Colon (tissue), 2 donors: ENCODE data around the gene IYD.
"Not testable (repeated sequence)": the region's sequence is repeated elsewhere in the genome, so short reads cannot be mapped to it uniquely, and the experiment has no call there.

Experiments
- FAIRE-seq: peaks from 2 replicates; lab custom pipeline; 2012; peaks lifted over from hg19 to GRCh38; lab: Jason Lieb, UNC
- donor health status: control.
- donor health status: control.

The IYD gene

DNA sequence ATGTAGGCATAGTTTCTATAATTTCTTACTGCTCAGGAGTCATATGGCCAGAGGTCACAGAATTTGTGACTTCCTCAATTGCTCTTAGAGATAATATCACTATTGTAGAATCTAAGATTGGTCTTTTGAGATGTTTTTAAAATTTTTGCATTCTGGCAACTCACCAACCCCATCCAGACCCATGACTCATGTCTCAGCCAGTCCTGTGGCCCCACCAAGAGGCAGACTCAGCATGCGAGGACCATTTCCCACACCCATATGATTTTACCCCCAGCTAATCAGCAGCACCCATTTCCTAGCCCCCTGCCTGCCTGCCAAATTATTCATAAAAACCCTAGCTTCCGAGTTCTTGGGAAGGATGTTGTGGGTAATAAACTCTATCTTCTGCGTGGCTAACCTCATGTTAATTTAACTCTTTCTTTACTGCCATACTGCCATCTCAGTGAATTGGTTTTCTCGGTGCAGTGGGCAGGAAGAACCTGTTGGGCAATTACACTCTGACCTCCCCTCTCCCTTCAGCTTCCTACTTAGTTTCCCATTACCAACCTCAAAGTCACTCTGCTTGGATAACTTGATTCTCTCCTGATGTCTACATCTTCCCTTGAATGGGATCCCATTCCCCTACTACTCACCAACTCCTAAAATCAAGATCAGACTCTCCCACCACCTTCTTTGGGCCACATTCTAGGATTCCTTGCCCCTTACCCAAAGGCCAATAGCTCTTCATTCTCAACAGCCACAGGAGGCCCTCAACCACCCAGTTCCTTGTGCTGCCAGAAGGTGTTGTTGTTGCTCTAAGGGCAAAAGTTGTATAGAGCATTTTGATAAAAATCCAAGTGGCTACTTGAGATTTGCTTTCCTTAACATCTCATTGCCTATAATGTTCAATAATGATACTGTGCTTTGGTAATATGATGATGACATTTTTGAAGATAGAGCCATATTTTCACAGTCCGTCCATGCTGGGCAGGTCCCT, 16.2 kb upstream of the IYD start:
- FAIRE-seq, result no peak

DNA sequence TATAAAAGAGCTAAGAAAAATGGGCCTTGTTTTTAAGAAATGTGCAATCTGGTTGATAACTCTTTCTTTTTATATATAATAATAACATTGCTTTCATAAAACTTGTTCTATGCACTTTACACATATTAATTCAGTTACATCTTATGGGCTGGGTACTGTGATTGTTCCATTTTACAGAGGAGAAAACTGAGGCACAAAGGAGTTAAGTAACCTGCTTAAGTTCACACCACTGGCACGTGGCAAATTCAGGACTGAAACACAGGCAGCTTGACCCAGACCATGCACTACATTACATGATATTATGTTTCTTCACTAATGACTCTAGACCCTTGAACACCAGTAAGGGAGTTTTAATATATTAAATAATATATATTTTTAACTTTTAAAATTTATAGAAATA, 15.4 kb upstream of the IYD start:
- no peak for FAIRE-seq

DNA sequence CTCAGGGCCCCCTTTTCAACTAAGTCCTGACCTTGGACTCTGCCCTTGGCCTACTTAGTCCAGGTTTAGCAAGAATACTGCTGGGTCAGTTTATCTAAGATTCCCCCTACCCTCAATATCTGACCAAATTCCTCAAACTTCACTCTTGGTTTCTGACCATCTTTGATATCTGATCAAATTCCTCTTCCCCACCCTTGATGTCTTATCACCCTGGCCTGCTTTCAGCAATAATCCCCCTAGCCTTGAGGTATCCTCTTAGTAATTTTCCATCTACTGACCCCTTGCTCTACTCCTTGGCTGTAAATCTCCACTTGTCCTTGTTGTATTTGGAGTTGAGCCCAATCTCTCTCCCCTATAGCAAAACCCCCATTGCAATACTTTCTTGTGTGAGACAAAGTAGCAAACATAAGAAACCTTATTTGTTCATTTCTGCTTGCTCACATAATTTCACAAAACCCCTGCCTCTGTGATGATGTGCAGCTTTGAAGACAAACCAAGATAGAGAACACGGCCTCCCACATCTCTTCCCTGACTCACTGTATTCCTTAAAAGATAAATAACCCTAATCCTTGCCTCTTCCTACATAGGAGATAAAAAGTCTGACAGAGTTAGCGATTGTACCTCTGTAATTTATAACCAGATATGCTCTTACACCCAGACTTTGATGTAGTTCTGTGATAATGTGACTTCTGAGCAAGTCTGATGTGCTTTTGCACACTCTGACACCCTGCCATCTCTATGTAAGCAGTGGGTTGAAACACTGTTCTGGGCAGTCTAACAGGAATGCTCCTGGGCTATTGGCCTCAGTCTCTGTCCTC, 13.8 kb upstream of the IYD start:
- no peak for FAIRE-seq

DNA sequence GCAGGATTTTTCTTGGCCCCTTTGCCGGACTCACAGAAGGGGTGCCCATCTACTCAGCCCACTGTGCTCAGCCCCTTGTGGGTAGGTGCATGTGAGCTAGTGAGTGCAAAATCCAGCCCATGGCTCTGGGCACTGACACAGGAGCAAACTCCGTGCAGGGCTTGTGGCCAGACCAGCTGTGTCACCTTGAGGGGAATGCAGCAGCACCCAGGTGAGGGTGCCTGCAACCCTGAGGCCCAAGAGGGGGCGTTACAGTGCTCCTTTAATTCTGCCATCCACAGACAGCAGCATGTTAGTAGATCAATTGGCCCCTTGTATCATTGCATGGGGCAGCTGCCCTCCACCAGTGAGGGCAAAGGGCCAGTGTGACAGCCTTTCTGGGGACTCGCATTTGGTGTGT, 12.9 kb upstream of the IYD start:
- no peak for FAIRE-seq

DNA sequence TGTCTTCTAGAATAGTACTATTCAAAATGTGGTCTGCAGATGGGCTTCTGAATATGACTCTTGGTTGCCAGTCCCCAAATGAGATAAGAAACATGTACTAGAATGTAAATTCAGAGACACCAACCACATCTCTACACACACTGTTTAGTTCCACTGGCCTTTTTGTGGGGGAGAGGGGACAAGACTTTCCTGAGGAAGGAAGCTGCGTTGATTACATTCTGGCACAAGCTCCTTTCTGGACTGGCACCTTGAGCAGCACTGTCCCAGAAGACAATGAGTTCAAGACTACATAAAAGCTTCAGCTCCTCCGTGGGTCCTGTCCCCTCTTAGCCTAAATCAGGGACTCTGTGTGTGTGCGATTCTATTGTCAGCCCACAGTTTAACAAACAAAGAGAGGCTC, 6.9 kb upstream of the IYD start:
- FAIRE-seq, result no peak

DNA sequence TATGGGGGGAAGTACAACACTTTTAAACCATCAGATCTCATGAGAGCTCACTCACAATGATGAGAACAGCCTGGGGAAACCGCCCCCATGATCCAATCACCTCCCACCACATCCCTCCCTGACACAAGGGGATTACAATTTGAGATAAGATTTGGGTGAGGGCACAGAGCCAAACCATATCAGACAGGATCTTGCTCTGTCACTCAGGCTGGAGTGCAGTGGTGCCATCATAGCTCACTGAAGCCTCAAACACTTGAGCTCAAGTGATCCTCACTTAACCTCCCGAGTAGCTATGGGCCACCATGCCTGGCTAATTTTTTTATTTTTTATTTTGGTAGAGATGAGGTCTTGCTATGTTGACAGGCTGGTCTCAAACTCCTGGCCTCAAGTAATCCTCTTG, 5.1 kb upstream of the IYD start:
- FAIRE-seq, result no peak

DNA sequence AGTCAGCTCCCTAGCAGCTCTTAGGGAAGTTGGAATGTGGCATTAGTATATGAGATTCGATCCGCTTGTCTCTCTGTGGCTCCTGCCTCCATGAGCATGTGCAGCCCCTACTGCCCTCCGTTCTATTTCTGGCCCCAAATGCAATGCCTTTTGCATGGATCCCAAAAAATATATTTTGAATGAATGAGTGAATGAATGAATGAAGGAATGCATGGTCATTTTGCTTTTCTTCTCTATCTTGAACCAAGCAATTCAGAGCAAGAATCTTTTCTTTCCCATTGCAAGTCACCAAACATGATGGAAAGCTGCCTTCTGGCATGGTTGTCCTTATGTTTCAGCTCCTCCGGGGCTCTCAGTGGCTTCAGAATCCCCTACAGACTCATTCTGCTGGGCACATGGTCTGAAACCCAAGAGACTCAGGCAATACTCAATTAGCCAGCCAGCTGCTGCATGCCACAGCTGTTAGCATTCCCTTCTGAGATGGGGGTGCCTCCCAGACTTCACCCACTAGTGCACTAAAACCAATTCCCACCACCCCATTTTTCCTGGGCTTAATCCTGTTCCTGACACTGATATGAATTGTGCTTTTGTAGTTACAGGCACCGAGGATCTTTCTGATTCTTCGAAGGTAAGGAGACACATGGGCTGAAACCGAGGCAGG, 2.6 kb upstream of the IYD start:
- no peak for FAIRE-seq

DNA sequence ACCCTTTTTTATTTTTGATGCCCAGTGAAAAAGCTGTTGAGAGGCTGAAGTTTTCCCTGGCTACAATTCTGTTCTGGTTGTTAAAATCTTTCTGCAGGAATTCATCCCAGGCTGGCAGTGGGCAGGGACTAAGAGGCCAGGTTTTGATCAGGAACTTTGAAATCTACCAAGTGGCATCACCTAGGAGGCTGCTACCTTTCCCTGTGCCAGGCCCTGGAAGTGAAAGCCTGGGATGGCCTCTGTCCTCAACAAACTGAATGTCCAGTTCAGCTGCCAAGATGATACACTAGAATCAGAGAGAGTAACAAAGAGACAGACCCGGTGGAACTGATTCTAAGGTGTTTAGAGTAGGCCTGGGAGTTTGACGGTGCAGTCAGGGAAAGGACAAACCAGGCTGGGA, 596 bp downstream of the IYD start:
- no peak for FAIRE-seq

DNA sequence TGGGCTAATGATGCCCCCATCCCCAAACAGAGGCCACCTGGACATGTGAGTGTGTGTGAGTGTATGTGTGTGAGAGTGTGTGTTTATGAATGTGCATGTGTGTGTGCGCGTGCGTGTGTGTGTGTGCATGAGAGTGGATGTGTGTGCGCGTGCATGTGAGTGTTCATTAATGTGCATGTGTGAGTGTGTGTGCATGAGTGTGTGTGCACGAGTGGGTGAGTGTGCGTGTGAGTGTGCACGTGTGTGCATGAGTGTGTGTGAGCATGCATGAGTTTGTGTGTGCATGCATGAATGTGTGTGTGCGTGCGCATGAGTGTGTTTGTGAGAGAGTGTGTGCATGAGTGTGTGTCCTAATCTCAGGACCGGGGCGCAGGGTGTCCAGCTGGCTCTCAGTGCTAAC, 1.3 kb downstream of the IYD start:
- FAIRE-seq, result no peak

DNA sequence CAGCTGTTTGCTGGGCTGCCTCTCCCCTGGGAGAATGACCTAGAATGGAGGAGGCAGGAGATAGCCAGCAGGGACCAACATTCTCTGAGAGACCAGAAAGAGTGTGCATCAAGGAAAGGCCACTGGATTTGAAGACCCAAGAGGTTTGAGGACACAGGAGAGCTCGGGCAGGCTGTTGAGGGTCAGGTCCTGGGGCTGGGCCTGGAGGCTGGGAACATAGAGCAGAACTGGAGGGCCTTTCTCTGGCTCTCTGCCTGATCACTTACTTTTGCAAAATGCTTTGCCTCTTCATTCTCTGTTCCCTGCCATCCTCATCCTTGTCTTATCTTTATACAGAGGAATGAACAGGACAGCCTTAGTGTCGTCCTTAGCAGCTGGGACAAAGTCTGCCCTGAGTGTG, 2.5 kb downstream of the IYD start:
- FAIRE-seq, result no peak

DNA sequence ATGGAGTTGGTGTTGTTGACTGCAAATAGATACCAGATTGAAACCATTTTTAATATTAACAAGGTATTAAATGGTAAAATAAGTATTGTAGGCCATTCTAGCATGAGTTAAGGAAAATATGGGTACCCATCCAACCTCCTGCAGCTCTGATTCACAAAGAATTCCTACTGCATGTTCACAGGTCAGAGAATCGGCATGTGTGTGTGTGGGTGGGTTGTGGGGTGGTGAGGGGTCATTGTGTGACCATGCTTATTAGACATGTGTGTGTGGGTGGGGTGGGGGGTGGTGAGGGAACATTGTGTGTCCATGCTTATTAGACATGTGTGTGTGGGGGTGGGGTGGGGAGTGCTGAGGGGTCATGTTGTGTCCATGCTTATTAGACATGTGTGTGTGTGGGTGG, 3.2 kb downstream of the IYD start:
- FAIRE-seq, result no peak

DNA sequence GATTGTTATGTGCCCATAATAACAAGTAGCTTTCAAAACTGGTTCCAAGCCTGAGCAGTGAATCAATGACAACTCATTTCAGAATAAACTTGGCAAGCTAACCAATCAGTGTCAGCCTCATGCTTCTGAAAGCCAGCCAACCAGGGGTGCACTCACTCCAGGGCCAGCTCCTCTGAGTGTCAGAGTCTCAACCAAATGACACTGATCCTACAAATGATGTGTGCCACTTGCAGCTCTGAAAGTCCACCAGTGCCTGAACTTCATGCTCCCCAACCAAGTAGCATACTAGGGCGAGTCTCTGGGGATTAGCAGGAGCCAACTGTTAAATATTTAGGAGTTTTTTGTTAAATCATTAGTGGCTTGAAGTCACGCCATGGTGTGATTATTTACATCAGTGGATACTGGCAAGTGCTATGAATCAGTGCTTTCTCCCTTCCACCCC, 4.5 kb downstream of the IYD start:
- FAIRE-seq, result no peak

DNA sequence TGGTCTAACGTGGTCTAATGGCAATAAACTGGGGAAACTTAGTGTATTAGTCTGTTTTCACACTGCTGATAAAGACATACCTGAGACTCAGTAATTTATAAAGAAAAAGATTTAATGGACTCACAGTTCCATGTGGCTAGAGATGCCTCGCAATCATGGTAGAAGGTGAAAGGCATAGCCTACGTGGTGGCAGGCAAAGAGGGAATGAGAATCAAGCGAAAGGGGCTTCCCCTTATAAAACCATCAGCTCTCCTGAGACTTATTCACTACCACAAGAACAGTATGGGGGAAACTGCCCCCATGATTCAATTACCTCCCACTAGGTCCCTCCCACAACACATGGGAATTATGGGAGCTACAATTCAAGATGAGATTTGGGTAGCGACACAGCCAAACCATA, 5.5 kb downstream of the IYD start:
- not testable (repeated sequence) for FAIRE-seq

DNA sequence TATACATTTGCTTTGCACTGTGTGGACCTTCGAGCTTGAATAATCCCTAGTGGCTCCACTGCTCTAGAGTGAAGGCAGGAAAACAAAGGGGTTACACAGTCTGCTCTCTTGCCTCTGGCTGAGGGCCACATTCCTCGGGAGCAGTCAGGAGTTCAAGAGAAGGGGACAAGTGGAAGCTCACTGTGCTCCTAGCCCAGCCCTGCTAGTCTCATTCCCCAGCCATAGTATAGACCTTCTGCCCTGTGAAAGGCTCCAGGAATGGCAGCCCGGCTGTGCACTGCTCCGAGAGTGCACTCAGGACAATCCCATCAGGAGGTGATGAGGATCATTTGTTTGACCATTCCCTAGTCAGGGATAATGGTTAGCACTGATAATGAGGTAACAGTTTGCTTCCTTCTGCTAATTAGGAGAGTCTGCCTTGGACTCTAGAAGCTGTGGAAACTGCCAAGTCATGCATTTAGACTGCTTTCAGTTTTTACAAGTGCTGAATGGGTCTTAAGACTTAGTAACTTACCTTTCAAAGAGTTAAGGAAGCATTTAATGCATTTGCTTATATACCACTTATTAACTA, 8.5 kb downstream of the IYD start:
- no peak for FAIRE-seq

DNA sequence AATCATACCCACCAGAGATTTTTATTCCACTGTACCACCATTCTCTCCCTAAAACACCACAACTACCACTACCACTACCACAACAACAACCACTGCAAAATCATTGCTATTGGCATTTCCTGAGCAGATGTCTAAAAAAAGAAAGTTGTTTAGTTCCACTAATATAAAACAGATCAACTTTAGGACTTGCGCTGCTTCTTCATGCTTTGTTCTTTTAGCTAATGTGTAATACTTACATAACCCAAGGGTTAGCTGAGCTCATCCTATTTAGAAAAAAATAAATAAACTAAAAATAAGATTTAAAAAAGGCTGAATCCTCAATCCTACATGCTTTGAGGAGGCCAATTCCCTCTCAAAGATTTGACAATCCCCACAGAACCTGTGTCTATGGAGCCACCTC, 11.4 kb downstream of the IYD start:
- FAIRE-seq, result no peak

DNA sequence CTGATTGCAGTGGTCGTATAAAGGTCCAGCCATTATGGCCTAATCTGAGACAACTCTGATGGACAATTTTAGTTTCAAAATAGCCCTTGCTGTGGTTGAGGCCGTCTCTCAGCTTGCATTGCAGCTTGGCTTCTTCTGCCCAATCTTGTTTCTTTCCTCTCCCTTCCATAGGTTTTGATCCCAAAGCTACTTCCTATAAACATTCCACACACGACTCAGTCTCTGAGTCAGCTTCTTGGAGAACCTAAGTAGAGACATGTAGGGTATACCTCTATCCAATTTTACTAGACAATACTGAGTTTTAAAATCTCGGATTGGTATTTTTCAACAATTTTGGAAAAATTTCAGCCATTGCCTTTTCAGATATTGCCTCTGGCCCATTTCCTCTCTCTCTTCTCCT, 13.4 kb downstream of the IYD start:
- no peak for FAIRE-seq

DNA sequence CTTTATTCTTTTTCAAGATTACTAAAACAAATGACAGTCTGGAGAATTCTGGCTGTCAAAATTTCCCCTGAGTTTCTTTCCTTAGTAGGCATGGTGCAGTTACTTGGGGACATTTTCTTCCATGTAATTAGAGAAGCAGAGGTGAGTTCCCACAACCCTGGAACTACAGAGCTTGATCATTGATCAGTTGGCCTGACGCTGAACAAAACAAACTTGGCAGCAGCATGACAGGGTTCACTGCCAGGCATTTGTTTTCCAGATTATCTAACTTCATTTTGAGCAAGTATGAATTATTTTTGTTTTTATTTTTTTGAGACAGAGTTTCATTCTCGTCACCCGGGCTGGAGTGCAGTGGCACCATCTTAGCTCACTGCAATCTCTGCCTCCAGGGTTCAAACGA, 22.6 kb downstream of the IYD start:
- FAIRE-seq, result no peak

DNA sequence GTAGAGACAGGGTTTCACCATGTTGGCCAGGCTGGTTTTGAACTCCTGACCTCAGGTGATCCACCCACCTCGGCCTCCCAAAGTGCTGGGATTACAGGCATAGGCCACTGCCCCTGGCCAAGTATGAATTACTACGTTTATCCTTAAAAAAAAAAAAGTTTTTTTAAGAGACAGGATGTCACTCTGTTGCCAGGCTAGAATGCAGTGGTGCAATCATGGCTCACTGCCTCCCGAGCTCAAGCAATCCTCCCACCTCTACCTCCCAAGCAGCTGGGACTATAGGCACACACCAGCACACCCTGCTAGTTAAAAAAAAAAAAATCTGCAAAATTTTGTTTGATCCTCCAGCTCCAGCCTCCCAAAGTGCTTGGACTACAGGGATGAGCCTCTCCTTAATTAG, 23.1 kb downstream of the IYD start:
- FAIRE-seq, result no peak

DNA sequence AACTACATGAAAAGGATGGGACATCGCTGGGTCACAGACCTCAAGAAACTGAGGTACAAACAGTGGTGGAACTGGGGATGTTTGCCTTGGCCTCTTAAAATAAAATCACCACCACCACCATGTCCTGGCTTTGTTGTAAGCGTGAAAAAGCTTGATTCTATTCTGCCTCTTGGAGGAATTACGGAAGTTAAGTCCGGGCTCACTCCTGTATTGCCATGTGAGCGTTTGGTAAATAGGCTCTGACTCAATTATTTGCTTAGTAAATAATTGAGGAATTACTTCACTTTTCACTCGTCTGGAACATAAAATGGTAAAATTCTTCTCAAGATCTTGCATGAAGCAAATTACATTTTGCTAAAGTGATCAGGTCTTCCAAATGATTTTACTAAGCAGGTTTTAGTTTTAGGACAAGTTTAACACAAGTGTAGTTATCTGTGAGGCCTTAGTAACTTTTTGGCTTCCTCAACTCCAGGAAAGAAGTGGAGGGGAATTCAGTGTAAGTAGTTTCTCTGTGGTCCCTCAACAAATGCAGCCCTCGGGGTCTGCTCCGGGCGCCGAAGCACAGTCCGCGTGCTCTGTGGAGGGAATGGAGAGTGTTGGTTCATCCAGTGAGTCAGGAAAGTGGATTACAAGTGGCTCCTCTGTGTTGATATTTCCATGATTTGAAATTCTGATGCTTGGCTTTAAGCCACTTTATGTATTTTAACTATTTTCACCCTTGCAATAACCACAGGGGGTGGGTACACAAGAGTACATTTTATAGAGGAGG, 23.8 kb downstream of the IYD start:
- no peak for FAIRE-seq

DNA sequence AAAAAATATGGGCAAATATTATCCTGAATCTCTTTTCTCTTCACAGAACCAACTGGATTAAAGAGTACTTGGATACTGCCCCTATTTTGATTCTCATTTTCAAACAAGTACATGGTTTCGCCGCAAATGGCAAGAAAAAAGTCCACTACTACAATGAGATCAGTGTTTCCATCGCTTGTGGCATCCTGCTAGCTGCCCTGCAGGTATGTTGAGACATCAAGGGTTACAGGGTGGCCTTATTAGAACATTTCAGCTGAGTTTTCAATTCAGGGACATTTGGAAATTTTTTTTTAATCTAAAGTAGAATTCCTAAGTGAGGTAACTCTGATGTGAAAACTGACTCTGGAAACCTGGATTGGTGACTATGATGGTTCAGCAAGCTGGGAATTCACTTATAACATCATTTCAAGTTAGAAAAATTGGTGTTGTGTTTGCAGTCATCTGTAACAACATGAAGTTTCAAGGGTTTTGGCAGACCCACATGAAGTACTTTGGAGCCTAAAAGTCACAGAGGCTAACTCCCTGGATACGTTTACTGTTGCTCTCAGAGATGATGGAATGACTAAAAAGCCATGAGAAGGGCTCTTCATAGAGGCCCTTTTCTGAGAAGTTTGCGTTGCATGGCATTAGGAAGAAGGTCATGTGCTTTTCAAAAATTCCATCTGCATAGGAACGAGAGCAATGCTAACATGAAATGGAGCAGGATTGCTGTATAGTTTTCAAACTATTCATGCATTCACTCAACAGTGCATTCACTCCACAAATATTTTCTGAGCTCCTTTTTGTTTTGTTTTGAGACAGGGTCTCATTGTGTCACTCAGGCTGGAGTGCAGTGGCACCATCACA, 25.5 kb downstream of the IYD start:
- no peak for FAIRE-seq

DNA sequence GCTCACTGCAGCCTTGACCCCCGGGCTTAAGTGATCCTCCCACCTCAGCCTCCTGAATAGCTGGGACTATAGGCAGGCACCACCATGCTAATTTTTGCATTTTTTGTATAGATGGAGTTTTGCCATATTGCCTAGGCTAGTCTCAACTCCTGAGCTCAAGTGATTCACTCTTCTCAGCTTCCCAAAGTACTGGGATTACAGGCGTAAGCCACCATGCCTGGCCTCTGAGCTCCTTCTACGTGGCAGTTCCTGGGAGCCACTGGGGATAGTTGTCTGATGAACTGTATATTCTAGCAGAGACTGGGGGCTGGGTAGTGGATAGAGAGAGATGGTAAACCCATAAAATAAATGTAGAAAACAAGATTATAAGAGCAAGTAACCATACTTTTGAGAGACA, 26.1 kb downstream of the IYD start:
- FAIRE-seq, result no peak
